Lower leg skin (tissue), 4 donors: ENCODE measurements around the gene STRN. TPM values are rescaled to one million over a fixed set of nuclear protein-coding genes. Genes with fewer than 3 reads are reported as not detected.
A peak's percentile ranks its signal among the peaks of the same experiment; 100 is the strongest.

Experiments used
- DNase-seq, 2 donors: peaks; one replicate each; pipeline ENCODE4 v3.0.0-alpha.2; 2019; ENCODE audit warnings: low spot score in 2 of 2
- H3K4me3 ChIP-seq: fragments of 200-600 bp; sonication (generic); 2 replicates; pipeline ENCODE4 v1.5.1; 2017; ENCODE audit warnings: mild to moderate bottlenecking, low read depth; ENCODE audit not compliant: poor library complexity, severe bottlenecking
- CTCF ChIP-seq, 3 donors: fragments of 450-650 bp; IDR thresholded peaks; one replicate each; pipeline ENCODE4 v1.5.1; 2016; ENCODE audit warnings: antibody characterized with exemption in 3 of 3, mild to moderate bottlenecking in 3 of 3, moderate library complexity in 2 of 3
- POLR2A ChIP-seq, 2 donors: fragments of 450-650 bp; IDR thresholded peaks; one replicate each; pipeline ENCODE4 v1.6.1; 2016 to 2017; ENCODE audit warnings: antibody characterized with exemption in 2 of 2, mild to moderate bottlenecking in 1 of 2, moderate library complexity in 1 of 2
- WGBS, 2 donors: methylation state at CpG; one replicate each; pipeline ENCODE4 v1.1.5; 2018; 5-methylcytosine and 5-hydroxymethylcytosine counted together
- intact Hi-C: fragments of 100-400 bp; cut with DNase I; formaldehyde crosslinking; loops from one replicate; pipeline ENCODE4 v1.15.0; 2023; ENCODE audit warnings: low total_unique reads
- total RNA-seq, 4 donors: library from RNA; depleted of rRNA; stranded (reverse); fragments of >200 nt; gene quantifications; one replicate each; pipeline ENCODE4 v1.1.0, GENCODE V29; 2016

Gene STRN
- total RNA-seq, 4 donors from 2014 or later, result 34.4 to 41.9 (median 37.9) TPM

- DNase-seq, result no peak
- H3K4me3 ChIP-seq, result no peak overlapping the region
- intact Hi-C loops, result no loop called here
- no peak for TF ChIP-seq CTCF (IDR thresholded peaks at IDR 0.05)
- no peak for TF ChIP-seq POLR2A (IDR thresholded peaks at IDR 0.05)
- 55 to 82% methylated on average over 2 of the region's 2 CpGs for WGBS, 2 donors
Measured at GRCh38 chr2:36818542-36818941, 147.8 kb downstream of the STRN start.

GRCh38 chr2:36812196-36812595 lies 154.1 kb downstream of the STRN start:
- TF ChIP-seq CTCF (IDR thresholded peaks at IDR 0.05) (no peak), POLR2A (IDR thresholded peaks at IDR 0.05) (no peak)
- WGBS, 2 donors, result 49 to 62% methylated on average over 6 of the region's 6 CpGs
- intact Hi-C loops, result no loop called here

GRCh38 chr2:36811071-36811470 lies 155.3 kb downstream of the STRN start:
- WGBS, 2 donors, result 88 to 90% methylated on average over 5 of the region's 5 CpGs
- TF ChIP-seq CTCF (IDR thresholded peaks at IDR 0.05) (no peak), POLR2A (IDR thresholded peaks at IDR 0.05) (no peak)
- no peak overlapping the region for H3K4me3 ChIP-seq
- intact Hi-C loops, result no loop called here
- peak in 1 of 2 donors; percentile 36 for DNase-seq

More at GRCh38 chr2:36812196-36812595, 154.1 kb downstream of the STRN start:
- H3K4me3 ChIP-seq, result no peak overlapping the region
- DNase-seq, result peak in 1 of 2 donors; percentile 49

GRCh38 chr2:36809069-36809445 lies 157.3 kb downstream of the STRN start:
- intact Hi-C loops, result no loop called here
- 91 to 97% methylated on average over 3 of the region's 3 CpGs for WGBS, 2 donors
- H3K4me3 ChIP-seq, result no peak overlapping the region
- TF ChIP-seq CTCF (IDR thresholded peaks at IDR 0.05) (no peak), POLR2A (IDR thresholded peaks at IDR 0.05) (no peak)
- no peak for DNase-seq

- TF ChIP-seq POLR2A (IDR thresholded peaks at IDR 0.05) (no peak), CTCF (IDR thresholded peaks at IDR 0.05) (no peak)
- H3K4me3 ChIP-seq, result no peak overlapping the region
- WGBS, 2 donors, result 95 to 96% methylated on average over 33 to 35 of the region's 35 CpGs
- peak in 1 of 2 donors; percentile 80 for DNase-seq
- intact Hi-C loops, result no loop called here
Measured at GRCh38 chr2:36808386-36809068, 157.8 kb downstream of the STRN start.
